ENCODE results near the gene TMPRSS13.

TMPRSS13 gene

GRCh38 chr11:117960406-117960805, 31.2 kb upstream of the TMPRSS13 start:
- TF ChIP-seq ZNF70 (CRISPR knock-in tag; IDR thresholded peaks at IDR 0.05) (no peak), ESRRG (CRISPR knock-in tag; IDR thresholded peaks at IDR 0.05) (no peak), GLIS3 (CRISPR knock-in tag; IDR thresholded peaks at IDR 0.05) (no peak), ZNF565 (CRISPR knock-in tag; conservative IDR thresholded peaks at IDR 0.05; ENCODE audit: low read depth) (no peak), PATZ1 (CRISPR knock-in tag; IDR thresholded peaks at IDR 0.05; ENCODE audit: borderline replicate concordance) (no peak), ZC3H10 (CRISPR knock-in tag; IDR thresholded peaks at IDR 0.05) (no peak), ZNF8 (CRISPR knock-in tag; IDR thresholded peaks at IDR 0.05) (no peak), OSR1 (CRISPR knock-in tag; IDR thresholded peaks at IDR 0.05) (no peak), RARB (CRISPR knock-in tag; IDR thresholded peaks at IDR 0.05) (no peak), CSRNP3 (CRISPR knock-in tag; IDR thresholded peaks at IDR 0.05) (no peak), ARNTL (CRISPR knock-in tag; IDR thresholded peaks at IDR 0.05; ENCODE audit: borderline replicate concordance, low read depth) (no peak)
- ATAC-seq: no peak

GRCh38 chr11:117959438-117960149, 30.4 kb upstream of the TMPRSS13 start:
- no peak for TF ChIP-seq ZNF565 (CRISPR knock-in tag; conservative IDR thresholded peaks at IDR 0.05; ENCODE audit: low read depth)
- TF ChIP-seq TOX (CRISPR knock-in tag; IDR thresholded peaks at IDR 0.05; ENCODE audit: borderline replicate concordance): no peak
- no peak for TF ChIP-seq PATZ1 (CRISPR knock-in tag; IDR thresholded peaks at IDR 0.05; ENCODE audit: borderline replicate concordance)
- TF ChIP-seq ZNF8 (CRISPR knock-in tag; IDR thresholded peaks at IDR 0.05): no peak
- TF ChIP-seq OSR1 (CRISPR knock-in tag; IDR thresholded peaks at IDR 0.05): no peak
- no peak for TF ChIP-seq POU6F1 (CRISPR knock-in tag; IDR thresholded peaks at IDR 0.05; ENCODE audit: borderline replicate concordance, low read depth)
- no peak for TF ChIP-seq TSHZ2 (CRISPR knock-in tag; IDR thresholded peaks at IDR 0.05)
- TF ChIP-seq ZFP30 (CRISPR knock-in tag; IDR thresholded peaks at IDR 0.05): no peak
- TF ChIP-seq GLIS3 (CRISPR knock-in tag; IDR thresholded peaks at IDR 0.05): no peak
- TF ChIP-seq ARNTL (CRISPR knock-in tag; IDR thresholded peaks at IDR 0.05; ENCODE audit: borderline replicate concordance, low read depth): no peak
- no peak for TF ChIP-seq ZFP3 (CRISPR knock-in tag; IDR thresholded peaks at IDR 0.05)
- no peak for TF ChIP-seq ESRRG (CRISPR knock-in tag; IDR thresholded peaks at IDR 0.05)
- TF ChIP-seq CSRNP3 (CRISPR knock-in tag; IDR thresholded peaks at IDR 0.05): no peak
- TF ChIP-seq BACH2 (CRISPR knock-in tag; IDR thresholded peaks at IDR 0.05; ENCODE audit: borderline replicate concordance): no peak
- no peak for TF ChIP-seq SNAI2 (CRISPR knock-in tag; IDR thresholded peaks at IDR 0.05)
- no peak for ATAC-seq

Data from SK-N-SH treated with all-trans-retinoic acid at 6 μM for 48 hours (cell line).